GM19372 (cell line): ENCODE data around the gene SRXN1.
"Not testable (repeated sequence)": the region's sequence is repeated elsewhere in the genome, so short reads cannot be mapped to it uniquely, and the experiment has no call there.

ENCODE experiments used
- ATAC-seq: cut with Tn5 transposase; IDR thresholded peaks from one replicate; pipeline ENCODE4 v1.9.1; 2021; ENCODE audit warnings: mild to moderate bottlenecking, low read depth, moderate library complexity; ENCODE audit not compliant: unreplicated experiment

The SRXN1 gene

DNA sequence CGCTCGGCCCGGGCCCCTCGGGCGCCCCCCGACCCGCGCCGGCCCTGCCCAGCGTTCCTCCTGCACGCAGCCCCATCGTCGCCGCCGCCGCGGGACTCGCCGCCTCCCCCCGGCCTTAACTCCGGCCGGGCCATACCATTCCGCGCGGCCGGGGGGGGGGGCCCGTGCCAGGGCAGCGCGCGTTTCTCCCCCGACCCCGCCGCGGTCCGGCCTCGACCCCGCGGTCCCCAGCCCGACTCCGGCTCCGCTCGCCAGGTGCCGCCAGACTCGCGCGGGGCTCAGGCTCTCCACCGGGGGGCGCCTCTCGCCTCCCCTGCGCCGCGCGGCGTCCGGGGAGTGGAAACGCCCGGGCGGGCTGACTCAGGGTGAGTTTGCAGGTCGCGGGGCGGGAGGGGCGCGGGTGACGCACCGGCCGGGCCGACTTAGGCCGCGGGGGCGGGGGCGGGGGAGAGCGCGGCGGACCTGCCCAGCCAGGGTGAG lies at the start of gene SRXN1:
SRXN1 (minus strand) TSS at position 91 of the 480 bp plus-strand sequence; CDS start at position 76, 15 bp downstream.
- ATAC-seq, result peak; percentile 92

DNA sequence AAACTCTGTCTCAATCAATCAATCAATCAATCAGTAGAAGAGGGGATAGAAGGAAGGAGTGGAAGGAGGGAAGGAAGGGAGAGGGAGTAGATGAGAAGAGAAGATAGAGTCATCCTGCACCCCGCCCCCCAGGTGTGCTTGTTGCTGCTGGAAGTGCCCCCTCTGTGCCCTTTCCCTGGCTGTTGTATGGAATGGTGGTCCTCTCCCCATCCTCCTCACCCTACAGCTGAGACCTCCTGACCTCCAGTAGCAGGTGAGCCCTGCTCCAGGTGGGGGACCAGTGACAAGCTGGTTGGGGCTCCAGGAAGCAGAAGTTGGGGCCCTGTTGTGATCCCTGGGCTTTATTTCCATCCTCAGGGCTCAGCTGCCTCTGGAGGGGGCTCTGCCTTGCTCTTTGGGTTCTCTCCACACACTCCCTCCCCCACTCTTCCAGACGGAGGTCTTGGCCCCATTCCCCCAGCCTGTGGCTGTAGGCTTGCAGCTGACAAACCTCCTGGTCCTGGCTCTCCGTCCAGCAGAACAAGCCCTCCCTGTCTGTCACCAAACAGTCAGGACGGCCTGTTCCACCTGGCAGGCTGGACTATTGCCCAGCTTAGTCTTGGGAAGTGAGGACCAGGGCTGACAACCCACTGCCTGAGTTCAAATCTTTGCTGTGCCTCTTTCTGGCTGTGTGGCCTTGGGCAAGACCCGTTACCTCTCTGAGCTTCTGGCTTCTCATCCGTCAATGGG lies 48.6 kb upstream of the SRXN1 start:
- no peak for ATAC-seq

DNA sequence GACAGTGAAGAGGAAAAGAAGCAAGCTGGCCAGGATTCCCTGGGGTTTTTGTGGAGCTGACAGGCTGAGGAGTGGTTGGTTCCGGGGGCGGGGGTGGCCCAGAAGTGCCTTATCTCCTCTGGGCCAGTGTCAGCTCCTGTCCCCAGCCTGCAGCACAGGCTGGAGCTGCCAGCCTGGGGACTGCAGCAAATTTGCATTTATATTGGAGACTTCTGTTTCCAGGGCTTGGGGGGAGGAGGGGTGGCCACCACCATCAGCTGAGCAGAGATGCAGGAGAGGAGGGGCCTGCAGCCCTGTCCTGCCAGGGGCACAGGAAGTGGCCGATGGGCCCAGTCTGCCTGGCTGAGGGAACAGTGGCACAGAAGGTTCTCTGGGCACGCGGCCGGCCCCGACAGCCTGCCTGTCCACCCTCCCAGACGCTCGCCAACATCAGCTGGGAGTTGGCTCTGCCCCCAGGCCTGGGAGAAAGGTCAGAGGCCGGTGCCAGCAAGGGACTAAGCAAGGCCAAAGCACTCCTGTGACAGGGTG lies 46.9 kb upstream of the SRXN1 start:
- ATAC-seq, result no peak

DNA sequence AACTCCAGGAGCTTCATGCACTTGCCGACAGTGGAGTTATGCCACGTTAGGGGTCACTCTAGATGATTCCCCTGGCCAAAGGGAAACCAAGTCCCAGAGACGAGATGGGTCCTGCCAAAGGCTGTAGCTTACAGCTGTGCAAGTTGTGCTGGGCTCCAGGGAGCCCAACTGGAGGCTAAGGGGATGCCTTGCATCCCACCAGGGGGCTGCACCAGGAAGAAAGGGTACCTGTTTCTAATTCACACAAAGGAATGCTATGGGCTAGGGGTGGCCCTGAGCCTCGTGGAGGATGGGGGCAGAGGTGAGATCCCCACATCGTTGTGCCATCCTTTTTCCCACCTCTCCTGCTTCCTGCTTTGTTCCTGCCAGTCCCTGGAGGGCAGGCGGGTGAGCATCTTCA lies 46.3 kb upstream of the SRXN1 start:
- no peak for ATAC-seq

DNA sequence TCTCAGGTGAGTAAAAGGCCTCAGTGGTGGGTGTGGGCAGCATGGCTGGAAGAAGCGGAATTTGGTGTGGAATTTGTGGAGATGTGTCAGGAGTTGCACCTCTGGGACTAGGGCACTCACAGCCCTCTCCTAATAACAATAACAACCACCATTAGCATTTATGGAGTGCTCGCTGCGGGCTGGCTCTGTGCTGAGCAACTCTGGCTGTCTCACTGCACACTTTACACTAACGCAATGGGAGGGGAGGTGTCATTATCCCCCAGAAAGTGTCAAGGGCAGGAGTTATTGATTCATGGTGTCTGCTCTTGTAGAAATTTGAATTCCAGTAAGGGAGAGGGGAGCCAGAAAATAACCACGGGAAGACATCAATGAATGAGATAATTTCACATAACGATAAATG lies 45.3 kb upstream of the SRXN1 start:
- ATAC-seq, result no peak

DNA sequence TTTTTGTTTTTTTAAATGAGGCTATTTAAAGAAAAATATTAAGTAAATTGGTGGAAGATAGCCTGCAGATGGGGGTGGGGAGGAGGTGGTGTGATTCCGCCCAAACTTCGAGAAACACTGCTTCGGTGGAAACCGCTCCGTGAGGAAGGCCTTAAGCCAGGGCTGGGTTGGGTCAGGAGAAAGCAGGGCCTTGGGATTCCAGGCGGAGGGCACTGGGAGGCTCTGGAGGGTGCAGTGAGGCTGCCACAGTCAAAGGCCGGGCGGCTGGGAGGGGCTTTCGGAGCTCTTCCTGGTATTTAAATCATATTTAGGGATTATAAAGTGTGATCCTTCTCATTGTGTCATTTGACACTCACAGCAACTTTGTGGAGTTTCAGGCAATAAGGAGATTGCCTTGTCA lies 44.8 kb upstream of the SRXN1 start:
- ATAC-seq, result no peak

DNA sequence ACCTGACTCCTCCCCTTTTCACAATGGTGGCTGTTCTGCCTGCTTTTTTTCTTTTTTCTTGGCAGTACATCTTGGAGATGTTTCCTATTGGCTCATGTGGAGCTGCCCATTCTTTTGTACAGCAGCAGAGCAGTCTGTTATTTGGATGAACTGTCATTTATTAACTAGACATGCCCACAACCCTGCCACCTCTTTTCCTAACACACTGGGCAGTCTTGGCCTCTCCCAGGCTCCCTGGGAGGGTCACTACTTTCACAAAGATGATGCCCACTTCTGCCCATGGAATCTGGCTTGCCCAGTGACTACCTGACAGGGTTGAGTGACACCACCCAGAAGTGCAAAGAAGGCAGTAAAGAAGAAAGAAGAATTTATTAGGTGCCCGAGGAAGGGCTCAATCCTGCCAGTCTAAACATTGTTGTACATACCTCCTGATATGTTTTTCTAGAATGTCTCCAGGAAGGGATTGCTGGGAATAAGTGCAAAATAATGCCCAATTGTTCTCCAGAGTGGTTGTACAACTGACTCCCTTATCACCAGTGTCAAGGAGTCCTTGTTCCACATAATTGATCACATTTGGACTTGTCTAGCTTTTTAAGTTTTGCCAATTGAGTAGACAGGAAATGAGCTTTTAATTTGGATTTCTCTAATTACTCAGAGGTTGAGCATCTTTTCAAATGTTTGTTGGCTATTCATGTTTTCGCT lies 42.3 kb upstream of the SRXN1 start:
- ATAC-seq, result no peak

DNA sequence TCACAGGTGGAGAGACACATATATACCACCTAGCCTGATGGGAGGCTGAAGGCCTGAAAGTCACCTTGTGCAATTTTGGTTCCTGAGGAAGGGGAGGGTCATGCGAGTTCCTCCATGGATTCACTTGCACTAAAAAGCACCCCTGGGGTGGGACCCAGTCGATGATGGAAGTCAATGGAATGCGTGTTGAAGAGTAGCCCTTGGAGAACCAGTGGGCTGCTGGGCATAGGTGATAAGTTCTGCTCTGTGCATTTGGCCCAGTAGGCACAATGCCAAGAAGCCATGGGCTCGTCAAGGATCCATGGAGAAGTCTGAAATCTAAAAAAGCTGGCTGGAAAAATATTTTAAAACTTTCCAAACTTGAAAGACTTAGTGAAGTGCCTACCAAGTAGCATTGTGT lies 41.5 kb upstream of the SRXN1 start:
- ATAC-seq, result no peak

DNA sequence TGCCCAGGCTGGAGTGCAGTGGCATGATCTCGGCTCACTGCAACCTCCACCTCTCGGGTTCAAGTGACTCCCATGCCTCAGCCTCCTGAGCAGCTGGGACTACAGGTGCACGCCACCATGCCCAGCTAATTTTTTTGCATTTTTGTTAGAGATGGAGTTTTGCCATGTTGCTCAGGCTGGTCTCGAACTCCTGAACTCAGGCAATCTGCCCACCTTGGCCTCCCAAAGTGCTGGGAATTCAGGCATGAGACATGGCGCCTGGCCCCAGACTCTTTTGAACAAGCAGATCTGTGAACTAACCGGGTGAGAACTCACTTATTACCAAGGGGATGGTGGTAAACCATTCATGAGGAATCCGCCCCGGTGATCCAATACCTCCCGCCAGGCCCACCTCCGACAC lies 40.8 kb upstream of the SRXN1 start:
- ATAC-seq, result not testable (repeated sequence)

DNA sequence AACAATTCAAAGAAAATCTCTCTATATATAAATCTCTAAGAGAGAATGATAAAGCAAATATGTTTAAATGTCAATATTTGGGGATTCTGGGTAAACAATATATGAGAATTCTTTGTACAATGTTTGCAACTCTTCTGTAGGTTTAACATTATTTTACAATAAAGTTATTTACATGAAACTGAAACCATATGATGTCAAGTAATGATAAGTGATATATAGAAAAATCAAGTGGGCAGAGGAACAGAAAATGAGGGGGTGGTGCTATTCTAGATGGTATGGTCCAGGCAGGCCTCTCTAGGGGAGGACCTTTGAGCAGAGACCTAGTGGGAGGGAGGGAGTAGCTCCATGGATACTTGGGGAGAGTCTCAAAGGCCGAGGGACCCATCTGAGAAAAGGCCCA lies 39.0 kb upstream of the SRXN1 start:
- no peak for ATAC-seq

DNA sequence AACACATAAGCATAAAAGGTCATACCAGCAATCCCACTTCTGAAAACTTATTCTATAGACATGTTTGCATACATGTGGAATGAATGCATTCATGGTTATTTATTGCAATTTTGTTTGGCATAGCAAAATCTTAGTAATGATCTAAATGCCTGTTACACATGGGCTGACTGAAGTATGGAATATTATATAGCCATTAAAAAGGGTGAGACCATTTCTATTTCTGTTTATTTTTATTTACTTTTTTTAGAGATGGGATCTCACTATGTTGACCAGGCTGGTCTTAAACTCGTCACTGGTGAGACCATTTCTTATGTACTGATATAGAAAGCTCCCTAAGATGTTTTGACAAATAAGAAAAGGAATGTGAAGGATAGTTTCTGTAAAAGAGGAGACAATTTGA lies 36.9 kb upstream of the SRXN1 start:
- ATAC-seq, result no peak

DNA sequence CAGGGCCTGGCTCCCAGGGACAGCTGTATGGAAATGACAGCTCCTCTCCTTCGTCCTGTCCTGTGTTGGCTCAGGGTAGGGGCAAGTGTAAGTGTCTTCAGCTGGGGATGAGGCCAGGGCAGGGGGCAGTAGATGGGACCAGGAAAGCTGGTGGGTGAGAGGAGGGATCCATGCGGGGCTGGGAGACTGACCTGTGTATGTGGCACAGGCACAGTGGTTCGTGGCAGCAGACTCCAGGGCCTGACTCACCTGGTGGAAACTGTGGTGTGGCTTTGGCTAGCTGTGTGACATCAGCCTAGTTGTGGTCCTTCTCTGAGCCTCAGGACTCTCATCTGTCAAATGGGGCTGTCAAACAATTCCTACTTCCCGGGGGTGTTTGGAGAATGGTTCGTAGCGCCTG lies 36.3 kb upstream of the SRXN1 start:
- ATAC-seq, result no peak

DNA sequence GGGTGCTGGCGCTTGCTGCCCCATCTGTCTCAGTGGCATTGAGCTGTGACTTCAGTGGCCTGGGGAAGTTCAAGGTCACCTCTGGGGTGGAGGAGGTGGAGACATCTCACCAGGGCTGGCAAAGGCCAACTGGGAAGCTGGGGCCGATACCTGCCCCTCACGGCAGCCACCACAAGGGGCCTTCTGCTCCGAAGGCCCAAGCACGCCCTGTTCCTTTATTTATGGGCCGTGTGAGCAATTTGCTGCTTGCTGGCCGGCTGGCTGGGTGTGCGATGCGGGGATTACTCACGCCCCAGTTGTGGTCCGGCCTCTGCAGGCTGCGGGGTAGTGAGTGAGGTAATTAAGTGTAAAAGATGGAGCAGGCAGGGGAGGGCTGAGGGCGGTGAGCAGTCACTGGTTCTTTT lies 35.8 kb upstream of the SRXN1 start:
- no peak for ATAC-seq

DNA sequence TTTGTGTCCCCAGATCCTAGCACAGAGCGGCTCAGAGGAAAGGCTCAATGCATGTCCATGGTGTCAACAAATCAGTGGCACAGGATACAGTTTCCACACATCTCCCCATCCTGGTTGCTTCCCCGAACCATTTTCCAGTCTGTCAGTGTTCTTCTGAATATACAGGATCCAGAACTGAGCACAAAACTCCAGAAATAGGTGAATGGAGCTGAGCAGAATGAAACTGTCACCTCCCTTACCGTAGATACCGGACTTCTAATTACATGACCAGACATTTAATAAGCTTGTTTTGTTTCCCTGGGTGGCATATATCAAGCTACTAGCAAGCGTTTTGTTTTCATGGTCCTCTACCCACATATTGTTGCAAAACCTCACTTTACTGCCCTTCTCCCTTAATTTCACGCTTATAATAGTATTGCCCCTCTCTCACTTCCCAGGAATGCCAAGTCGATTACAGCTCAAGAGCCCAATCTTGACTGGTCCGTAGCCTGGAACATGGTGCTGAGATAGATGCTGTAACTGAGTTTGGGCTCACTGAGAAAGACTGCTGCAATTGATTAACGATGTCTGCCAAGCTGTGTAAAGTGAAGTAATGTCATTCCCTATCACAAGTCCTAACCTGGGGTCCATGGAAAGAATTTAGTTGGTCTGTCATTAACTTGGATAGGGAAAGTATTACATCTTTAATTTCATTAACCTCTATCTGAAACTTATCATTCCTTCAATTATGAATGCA lies 34.6 kb upstream of the SRXN1 start:
- ATAC-seq, result no peak

DNA sequence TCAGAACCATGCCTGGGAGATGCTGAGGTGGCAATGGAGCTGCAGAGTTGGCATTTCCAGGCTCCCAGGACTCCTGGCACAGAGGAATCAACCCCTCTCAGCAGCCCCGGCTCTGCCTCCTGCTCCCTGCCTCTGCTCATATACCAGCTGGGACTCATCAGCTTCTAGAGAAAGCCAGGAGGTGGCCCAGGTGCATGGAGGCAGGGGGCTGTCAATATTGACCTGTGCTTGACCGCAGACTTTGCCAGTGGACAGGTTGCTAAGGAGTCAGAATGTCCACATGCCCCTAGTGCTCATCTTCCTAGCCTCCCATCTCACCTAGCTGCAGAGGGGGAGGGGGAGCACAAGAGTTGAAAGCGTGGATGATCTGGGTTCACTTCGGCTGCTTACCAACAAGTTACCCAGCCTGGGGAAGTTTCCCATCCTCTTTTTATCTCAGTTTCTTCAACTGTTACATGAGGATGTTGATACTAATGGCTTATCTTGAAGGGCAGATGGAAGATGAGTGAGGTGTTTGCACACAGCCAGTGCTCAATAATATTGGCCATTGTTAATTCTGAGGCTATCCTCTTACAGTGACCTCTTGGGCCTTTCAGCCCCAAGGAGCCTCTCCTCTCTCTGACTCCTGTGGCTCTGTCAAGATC lies 31.8 kb upstream of the SRXN1 start:
- no peak for ATAC-seq

DNA sequence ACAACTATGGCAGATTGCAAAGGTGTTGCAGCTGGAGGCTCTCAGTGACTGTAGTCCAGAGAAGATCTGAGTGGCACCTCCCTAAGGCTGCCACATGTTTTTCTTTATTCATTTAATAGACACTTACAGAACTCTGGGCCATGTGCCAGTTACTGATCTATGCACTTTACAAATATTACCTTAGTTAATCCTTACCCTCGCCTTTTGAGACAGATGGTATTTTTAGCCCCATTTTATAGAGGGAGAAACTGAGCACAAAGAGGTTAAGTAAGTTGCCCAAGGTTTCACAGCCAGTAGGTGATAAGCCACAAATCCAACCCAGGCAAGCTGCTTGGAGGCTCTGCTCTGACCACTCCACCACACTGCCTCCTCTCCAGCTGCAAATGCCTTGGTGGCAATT lies 29.1 kb upstream of the SRXN1 start:
- ATAC-seq, result no peak

DNA sequence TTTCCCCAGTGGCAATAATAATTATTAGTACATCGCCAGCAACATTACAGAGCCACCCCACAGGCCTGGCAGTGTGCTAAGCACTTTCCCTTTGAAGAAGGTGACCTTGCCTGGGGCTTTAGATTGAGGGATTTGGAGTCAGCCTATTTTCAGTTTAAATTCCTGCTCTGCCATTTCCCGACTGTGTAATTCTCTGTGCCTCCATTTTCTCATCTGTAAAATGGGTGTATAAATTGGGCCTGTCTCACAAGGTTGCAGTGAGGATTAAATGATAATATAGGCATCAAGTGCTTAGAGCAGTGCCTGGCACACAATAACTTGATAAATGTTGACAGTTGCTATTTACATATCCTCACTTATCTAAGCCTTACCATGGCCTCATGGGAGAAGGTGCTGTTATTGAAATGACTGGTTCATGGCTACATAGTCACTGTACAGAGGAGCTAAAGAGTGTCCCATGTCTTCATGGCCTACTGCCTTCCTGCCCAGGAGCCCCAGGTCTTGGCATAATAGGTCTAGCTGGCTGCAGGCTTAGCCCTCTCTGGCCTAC lies 27.7 kb upstream of the SRXN1 start:
- ATAC-seq, result no peak

DNA sequence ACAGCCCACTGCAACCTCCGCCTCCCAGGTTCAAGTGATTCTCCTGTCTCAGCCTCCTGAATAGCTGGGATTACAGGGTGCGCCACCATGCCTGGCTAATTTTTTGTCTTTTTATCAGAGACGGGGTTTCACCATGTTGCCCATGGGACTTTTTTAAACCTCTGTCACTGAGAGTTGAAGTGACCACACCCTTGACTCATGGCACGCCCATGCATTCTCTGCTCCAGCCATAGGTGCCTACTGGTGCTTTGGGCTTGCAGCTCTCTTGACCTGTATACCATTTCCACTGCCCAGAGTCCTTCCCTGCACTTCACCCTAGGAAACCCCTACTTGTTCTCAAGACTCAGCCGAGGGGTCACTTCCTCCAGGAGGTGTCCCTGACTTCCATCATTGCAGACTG lies 25.0 kb upstream of the SRXN1 start:
- ATAC-seq, result no peak

DNA sequence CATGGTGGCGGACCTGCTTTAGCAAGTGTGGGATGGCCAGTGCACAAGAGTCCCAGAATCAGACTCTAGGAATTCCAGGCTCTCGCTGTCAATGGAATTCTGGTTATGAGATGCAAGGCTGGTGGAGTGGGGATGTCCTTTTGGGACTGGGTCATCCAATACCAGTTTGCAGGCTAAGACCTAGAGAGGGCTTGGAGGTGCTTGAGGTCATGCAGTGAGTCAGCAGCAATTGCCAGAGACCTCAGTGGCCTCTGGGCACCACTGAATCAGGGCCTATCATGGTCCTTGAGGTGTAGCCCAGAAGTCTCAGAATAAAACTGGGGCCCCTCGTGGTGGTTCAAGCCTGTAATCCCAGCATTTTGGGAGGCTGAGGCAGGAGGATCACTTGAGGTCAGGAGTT lies 24.0 kb upstream of the SRXN1 start:
- no peak for ATAC-seq

DNA sequence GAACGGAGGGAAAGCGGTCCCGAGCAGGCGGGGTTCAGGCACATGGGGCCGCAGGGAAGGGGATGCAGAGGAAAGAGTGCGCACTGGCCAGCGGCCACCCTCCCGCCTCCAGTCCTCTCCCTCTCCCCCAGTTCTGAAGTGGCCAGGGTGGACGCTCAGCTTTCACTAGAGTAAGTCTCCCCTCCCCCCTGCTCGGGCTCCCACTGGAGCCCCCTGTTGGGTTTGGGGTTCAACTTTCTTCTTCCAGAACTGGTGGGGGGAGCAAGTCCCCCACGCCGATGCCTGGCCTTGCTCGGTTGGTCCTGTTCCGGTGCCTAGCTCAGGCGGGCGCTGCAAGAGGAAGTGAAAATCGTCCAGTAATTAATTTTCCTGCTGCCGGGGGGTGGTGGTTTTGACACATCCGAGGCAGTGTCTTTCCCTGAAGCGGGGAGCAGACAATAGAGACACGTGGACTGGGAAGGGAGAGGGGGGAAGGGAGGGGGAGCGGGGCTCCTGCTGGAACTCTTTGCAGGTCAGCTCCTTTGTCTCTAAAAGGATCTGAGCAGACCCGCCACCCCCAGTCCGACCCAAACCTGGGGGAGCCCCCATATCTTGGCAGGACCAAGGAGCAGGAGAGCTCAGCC lies 23.4 kb upstream of the SRXN1 start:
- ATAC-seq, result no peak
